CD4-positive, alpha-beta T cell treated with Interleukin-2 at 100 ng/mL for 4 hours (primary cell): ENCODE results near the gene CTPS2.
"Not testable (repeated sequence)": the region's sequence is repeated elsewhere in the genome, so short reads cannot be mapped to it uniquely, and the experiment has no call there.

Source experiments
- DNase-seq: peaks from one replicate; pipeline ENCODE4 v3.0.0-alpha.2; 2020; ENCODE audit warnings: low spot score

CTPS2 gene

GRCh38 chrX:16604337-16604736 is 108.1 kb downstream of the CTPS2 start:
- DNase-seq, result no peak

- peak; percentile 10 for DNase-seq
Observed at GRCh38 chrX:16603822-16604221, 108.6 kb downstream of the CTPS2 start.

- not testable (repeated sequence) for DNase-seq
Observed at GRCh38 chrX:16603235-16603634, 109.2 kb downstream of the CTPS2 start.

GRCh38 chrX:16601885-16602284 is 110.6 kb downstream of the CTPS2 start:
- no peak for DNase-seq

GRCh38 chrX:16594490-16594889 is 118.0 kb downstream of the CTPS2 start:
- DNase-seq, result no peak

GRCh38 chrX:16593801-16594200 is 118.7 kb downstream of the CTPS2 start:
- DNase-seq, result no peak

GRCh38 chrX:16592194-16592770 is 120.2 kb downstream of the CTPS2 start:
- DNase-seq, result no peak

- DNase-seq, result no peak
Observed at GRCh38 chrX:16589826-16590225, 122.6 kb downstream of the CTPS2 start.

- DNase-seq, result no peak
Observed at GRCh38 chrX:16589211-16589610, 123.3 kb downstream of the CTPS2 start.

GRCh38 chrX:16588266-16588665 is 124.2 kb downstream of the CTPS2 start:
- DNase-seq, result no peak

GRCh38 chrX:16587836-16588235 is 124.6 kb downstream of the CTPS2 start:
- no peak for DNase-seq

GRCh38 chrX:16586377-16587112 is 125.9 kb downstream of the CTPS2 start:
- DNase-seq, result no peak

- DNase-seq, result no peak
Observed at GRCh38 chrX:16585486-16586376, 126.7 kb downstream of the CTPS2 start.

GRCh38 chrX:16580004-16580797 is 132.3 kb downstream of the CTPS2 start:
- not testable (repeated sequence) for DNase-seq

- no peak for DNase-seq
Observed at GRCh38 chrX:16579517-16579916, 133.0 kb downstream of the CTPS2 start.

GRCh38 chrX:16578218-16578617 is 134.3 kb downstream of the CTPS2 start:
- no peak for DNase-seq

- no peak for DNase-seq
Observed at GRCh38 chrX:16577483-16578029, 134.9 kb downstream of the CTPS2 start.

- not testable (repeated sequence) for DNase-seq
Observed at GRCh38 chrX:16575388-16575787, 137.1 kb downstream of the CTPS2 start.

GRCh38 chrX:16573781-16574180 is 138.7 kb downstream of the CTPS2 start:
- no peak for DNase-seq

- no peak for DNase-seq
Observed at GRCh38 chrX:16567681-16568080, 144.8 kb downstream of the CTPS2 start.

GRCh38 chrX:16566571-16566970 is 145.9 kb downstream of the CTPS2 start:
- no peak for DNase-seq

- DNase-seq, result no peak
Observed at GRCh38 chrX:16560173-16560572, 152.3 kb downstream of the CTPS2 start.
